Tibial artery (tissue), 4 donors: ENCODE measurements around the gene TNFSF13B.

Experiments used
- DNase-seq, 2 donors: peaks; one replicate each; pipeline ENCODE4 v3.0.0-alpha.2; 2019
- H3K27ac ChIP-seq, 2 donors: fragments of 200-600 bp; sonication (generic) in 1 of 2; 1 replicate in 1 of 2; 2 replicates in 1 of 2; pipeline ENCODE4 v1.5.1; 2018 to 2019; ENCODE audit warnings: mild to moderate bottlenecking in 1 of 2
- H3K27me3 ChIP-seq, 2 donors: fragments of 200-600 bp; sonication (generic) in 1 of 2; one replicate each; pipeline versions ENCODE4 v1.5.1 to v1.6.0; 2016 to 2019
- H3K36me3 ChIP-seq, 3 donors: fragments of 200-600 bp; sonication (generic) in 2 of 3; one replicate each; pipeline ENCODE4 v1.5.1; 2016 to 2019; ENCODE audit warnings: mild to moderate bottlenecking in 2 of 3
- H3K4me1 ChIP-seq, 4 donors: fragments of 200-600 bp; sonication (generic) in 2 of 4; 1 replicate in 3 of 4; 2 replicates in 1 of 4; pipeline ENCODE4 v1.5.1; 2016 to 2019
- H3K4me3 ChIP-seq, 2 donors: fragments of 200-600 bp; sonication (generic) in 1 of 2; 1 replicate in 1 of 2; 2 replicates in 1 of 2; pipeline ENCODE4 v1.5.1; 2018 to 2019; ENCODE audit warnings: mild to moderate bottlenecking in 2 of 2
- H3K9me3 ChIP-seq, 3 donors: fragments of 200-600 bp; sonication (generic) in 1 of 3; one replicate each; pipeline ENCODE4 v1.5.1; 2016 to 2019
- CTCF ChIP-seq, 2 experiments: fragments of 200-600 bp in 1 of 2; fragments of 450-650 bp in 1 of 2; IDR thresholded peaks; one replicate each; pipeline ENCODE4 v1.5.1; 2017 to 2019; ENCODE audit warnings: antibody characterized with exemption in 2 of 2, mild to moderate bottlenecking in 1 of 2, moderate library complexity in 1 of 2
- intact Hi-C: fragments of 100-400 bp; cut with DNase I; formaldehyde crosslinking; loops from one replicate; pipeline ENCODE4 v1.15.0; 2023; ENCODE audit warnings: low total_unique reads

TNFSF13B gene

GRCh38 chr13:108328848-108329247 lies 59.3 kb downstream of the TNFSF13B start:
- intact Hi-C loops: no loop called here
- peaks cover 0 to 7% of the 10 kb centered on the region in 2 donors for H3K27me3 ChIP-seq
- H3K36me3 ChIP-seq: no peaks in the 10 kb centered on the region
- H3K27ac ChIP-seq: no peak overlapping the region
- H3K4me1 ChIP-seq: no peaks in the 10 kb centered on the region
- TF ChIP-seq CTCF (IDR thresholded peaks at IDR 0.05): no peak
- no peak for DNase-seq
- H3K4me3 ChIP-seq: no peak overlapping the region
- H3K9me3 ChIP-seq: no peaks in the 10 kb centered on the region

GRCh38 chr13:108332791-108333190 lies 63.3 kb downstream of the TNFSF13B start:
- Histone ChIP-seq H3K36me3 (no peaks in the 10 kb centered on the region), H3K27me3 (peaks cover 0 to 7% of the 10 kb centered on the region in 2 donors), H3K4me1 (no peaks in the 10 kb centered on the region), H3K9me3 (no peaks in the 10 kb centered on the region), H3K27ac (no peak overlapping the region), H3K4me3 (no peak overlapping the region)
- no peak for DNase-seq
- intact Hi-C loops: no loop called here
- TF ChIP-seq CTCF (IDR thresholded peaks at IDR 0.05): no peak

- no peak overlapping the region for H3K4me3 ChIP-seq
- H3K27ac ChIP-seq: no peak overlapping the region
- DNase-seq: no peak
- no peaks in the 10 kb centered on the region for H3K27me3 ChIP-seq
- peak; percentile 26 to 29 for TF ChIP-seq CTCF (IDR thresholded peaks at IDR 0.05)
- intact Hi-C loops: no loop called here
- H3K36me3 ChIP-seq: no peaks in the 10 kb centered on the region
- H3K4me1 ChIP-seq: no peaks in the 10 kb centered on the region
- no peaks in the 10 kb centered on the region for H3K9me3 ChIP-seq
These were observed 73.1 kb downstream of the TNFSF13B start for GRCh38 chr13:108342369-108343289.

GRCh38 chr13:108345016-108345415 lies 75.5 kb downstream of the TNFSF13B start:
- H3K36me3 ChIP-seq: no peaks in the 10 kb centered on the region
- no peaks in the 10 kb centered on the region for H3K27me3 ChIP-seq
- TF ChIP-seq CTCF (IDR thresholded peaks at IDR 0.05): no peak
- no peak for DNase-seq
- no peaks in the 10 kb centered on the region for H3K9me3 ChIP-seq
- H3K4me3 ChIP-seq: no peak overlapping the region
- H3K4me1 ChIP-seq: no peaks in the 10 kb centered on the region
- intact Hi-C loops: no loop called here
- H3K27ac ChIP-seq: no peak overlapping the region

- H3K36me3 ChIP-seq: no peaks in the 10 kb centered on the region
- TF ChIP-seq CTCF (IDR thresholded peaks at IDR 0.05): no peak
- H3K27ac ChIP-seq: no peak overlapping the region
- H3K9me3 ChIP-seq: no peaks in the 10 kb centered on the region
- DNase-seq: no peak
- no peaks in the 10 kb centered on the region for H3K27me3 ChIP-seq
- H3K4me1 ChIP-seq: no peaks in the 10 kb centered on the region
- H3K4me3 ChIP-seq: no peak overlapping the region
- intact Hi-C loops: no loop called here
These were observed 76.9 kb downstream of the TNFSF13B start for GRCh38 chr13:108346376-108346775.
